Coronary artery (tissue), 2 donors: Measurements from ENCODE around the gene GRIP1.

Source experiments
- DNase-seq: peaks from one replicate; pipeline ENCODE4 v3.0.0-alpha.2; 2017; ENCODE audit warnings: low spot score
- H3K27ac ChIP-seq, 2 donors: fragments of 200-600 bp; sonication (generic); one replicate each; pipeline ENCODE4 v1.5.1; 2016 to 2019
- H3K4me3 ChIP-seq: fragments of 200-600 bp; sonication (generic); 2 replicates; pipeline ENCODE4 v1.5.1; 2016; ENCODE audit warnings: mild to moderate bottlenecking, moderate library complexity
- CTCF ChIP-seq: fragments of 200-600 bp; sonication (generic); IDR thresholded peaks from one replicate; pipeline ENCODE4 v1.5.1; 2019; ENCODE audit warnings: antibody characterized with exemption

The GRIP1 gene

GRCh38 chr12:66692986-66693385 is 14.1 kb upstream of the GRIP1 start:
- Histone ChIP-seq H3K4me3 (no peak overlapping the region), H3K27ac (no peak overlapping the region)
- no peak for DNase-seq
- no peak for TF ChIP-seq CTCF

DNA sequence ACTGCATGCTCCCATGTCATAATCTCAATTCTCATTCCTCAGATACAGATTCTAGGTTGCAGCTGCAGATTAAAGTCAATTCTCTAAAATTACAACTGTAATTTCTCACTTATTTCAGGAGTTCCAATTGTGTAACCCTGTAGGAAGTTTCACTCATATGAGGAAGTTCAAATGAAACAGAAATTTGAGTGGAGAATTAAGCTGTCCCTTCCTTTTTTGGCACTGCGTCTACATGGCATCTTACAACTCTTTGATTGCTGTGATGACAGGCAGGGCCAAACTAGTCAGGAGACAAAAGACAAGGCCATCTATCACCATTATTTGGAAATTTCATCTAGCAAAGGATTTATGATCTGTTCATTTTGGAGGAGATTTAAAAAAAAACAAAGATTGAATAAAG is 13.3 kb upstream of the GRIP1 start:
- DNase-seq, result no peak
- H3K27ac ChIP-seq, result no peak overlapping the region
- no peak overlapping the region for H3K4me3 ChIP-seq
- no peak for TF ChIP-seq CTCF

DNA sequence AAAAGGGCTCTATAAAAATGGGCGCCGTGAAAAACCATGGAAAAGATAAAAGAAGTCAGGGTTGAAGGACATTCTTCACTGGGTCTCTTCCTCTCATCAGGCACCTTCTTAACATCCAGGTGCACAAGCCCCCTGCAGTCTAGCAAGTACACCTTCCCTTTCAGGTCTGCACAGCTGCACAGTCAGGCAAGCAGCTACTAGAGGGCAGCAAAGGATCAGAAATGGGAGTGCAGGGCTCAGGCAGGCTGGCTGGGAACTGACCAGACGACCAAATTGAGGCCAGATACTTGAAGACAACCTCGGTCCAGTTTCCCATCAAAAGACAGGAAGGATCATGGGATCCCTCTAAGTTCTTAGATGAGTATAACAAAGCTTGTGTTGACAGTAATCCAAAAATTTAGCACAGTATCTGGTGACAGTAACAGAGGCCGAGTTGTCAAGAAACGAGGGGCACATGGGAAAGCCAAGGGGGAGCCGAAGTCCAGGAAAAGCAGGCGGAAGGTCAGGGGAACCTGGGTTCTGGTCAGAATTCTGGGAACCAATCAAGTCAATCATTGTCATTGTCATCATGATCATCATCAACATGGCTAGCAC is 10.1 kb upstream of the GRIP1 start:
- no peak overlapping the region for H3K27ac ChIP-seq
- H3K4me3 ChIP-seq, result no peak overlapping the region
- no peak for DNase-seq
- TF ChIP-seq CTCF, result no peak

DNA sequence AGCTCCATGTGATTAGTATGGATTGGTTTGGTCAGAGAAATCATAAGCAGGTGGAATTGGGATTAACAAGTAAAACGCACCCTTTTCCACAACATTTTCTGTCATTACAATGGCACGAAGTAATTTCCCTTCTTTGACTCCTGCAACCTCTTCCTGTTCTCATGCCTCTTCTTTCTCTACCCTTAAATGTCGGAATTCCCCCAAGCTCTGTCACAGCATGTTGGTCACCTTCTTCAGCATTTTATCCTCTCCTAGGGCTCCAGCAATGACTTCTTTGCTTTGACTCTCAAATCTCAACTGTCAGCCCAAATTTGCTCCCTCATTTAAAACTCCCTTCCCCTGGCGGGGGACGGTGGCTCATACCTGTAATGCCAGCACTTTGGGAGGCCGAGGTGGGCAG is 5.3 kb upstream of the GRIP1 start:
- DNase-seq, result no peak
- Histone ChIP-seq H3K4me3 (no peak overlapping the region), H3K27ac (no peak overlapping the region)
- TF ChIP-seq CTCF, result no peak

DNA sequence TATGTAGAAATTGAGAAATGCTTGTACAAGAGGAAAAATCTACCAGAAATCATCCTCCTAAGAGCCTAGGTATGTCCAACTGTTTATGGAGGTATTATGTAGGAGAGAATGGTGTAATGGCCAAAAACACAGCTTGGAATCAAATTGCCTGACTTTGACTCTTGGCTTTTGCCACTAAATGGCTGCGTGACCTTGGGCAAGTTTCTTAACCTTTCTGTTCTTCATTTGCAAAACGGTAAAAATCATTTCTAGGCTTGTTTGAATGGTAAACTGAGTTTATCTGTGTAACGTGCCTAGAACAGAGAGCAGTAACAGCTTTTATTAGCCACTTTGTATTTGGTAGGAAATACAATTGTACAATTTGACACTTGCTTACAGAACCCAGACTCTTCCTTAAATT is 4.9 kb upstream of the GRIP1 start:
- H3K27ac ChIP-seq, result no peak overlapping the region
- DNase-seq, result no peak
- no peak for TF ChIP-seq CTCF
- H3K4me3 ChIP-seq, result no peak overlapping the region

DNA sequence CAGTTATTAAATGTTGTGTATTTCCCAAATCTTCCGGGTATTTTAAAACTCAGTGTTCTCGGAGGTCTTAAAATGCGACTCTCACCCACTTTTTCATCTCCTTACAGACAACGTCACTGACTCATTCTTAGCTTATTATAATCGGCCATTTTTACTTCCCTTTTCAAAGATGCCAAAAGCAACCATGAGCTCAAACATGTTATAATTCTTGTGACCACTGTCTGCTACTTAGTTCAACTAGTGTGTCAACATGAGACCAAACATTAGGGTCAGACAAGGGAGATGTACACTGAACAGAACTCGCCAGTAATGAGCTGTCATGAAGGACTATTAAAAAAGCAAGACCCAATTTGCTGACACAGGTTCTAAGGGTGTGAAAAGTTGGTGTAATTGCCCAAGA is 4.2 kb upstream of the GRIP1 start:
- no peak for DNase-seq
- TF ChIP-seq CTCF, result no peak
- H3K4me3 ChIP-seq, result no peak overlapping the region
- no peak overlapping the region for H3K27ac ChIP-seq

- no peak overlapping the region for H3K27ac ChIP-seq
- peak overlapping the region; percentile 48 for H3K4me3 ChIP-seq
- TF ChIP-seq CTCF, result no peak
- DNase-seq, result no peak
These were observed 697 bp upstream of the GRIP1 start for GRCh38 chr12:66679461-66680084.
